Measurements from ENCODE around the gene SNRPA.

- no peak for TF ChIP-seq POLR2A (IDR thresholded peaks at IDR 0.05)
- no peak for TF ChIP-seq CTCF (IDR thresholded peaks at IDR 0.05)
Observed at GRCh38 chr19:40709817-40710216, 41.2 kb upstream of the SNRPA start.

Data from uterus (tissue), 2 donors.